Vagina (tissue), 2 donors: ENCODE measurements around the gene KLRF1. TPM values are rescaled to one million over a fixed set of nuclear protein-coding genes. Genes with fewer than 3 reads are reported as not detected.

Experiments used
- DNase-seq, 2 donors: peaks; one replicate each; pipeline ENCODE4 v3.0.0-alpha.2; 2017; ENCODE audit errors: extremely low spot score in 2 of 2
- H3K27ac ChIP-seq: fragments of 200-600 bp; sonication (generic); one replicate; pipeline ENCODE4 v1.5.1; 2019
- H3K27me3 ChIP-seq: fragments of 200-600 bp; sonication (generic); one replicate; pipeline ENCODE4 v1.5.1; 2019
- H3K36me3 ChIP-seq, 2 donors: fragments of 200-600 bp; sonication (generic); one replicate each; pipeline ENCODE4 v1.5.1; 2017 to 2019
- H3K4me1 ChIP-seq: fragments of 200-600 bp; sonication (generic); one replicate; pipeline ENCODE4 v1.5.1; 2019
- H3K4me3 ChIP-seq, 2 donors: fragments of 200-600 bp; sonication (generic); 1 replicate in 1 of 2; 2 replicates in 1 of 2; pipeline ENCODE4 v1.5.1; 2016 to 2019
- H3K9me3 ChIP-seq: fragments of 200-600 bp; sonication (generic); one replicate; pipeline ENCODE4 v1.5.1; 2019
- CTCF ChIP-seq, 3 experiments: fragments of 450-650 bp in 2 of 3; fragments of 200-600 bp in 1 of 3; sonication (generic) in 1 of 3; IDR thresholded peaks; one replicate each; pipeline ENCODE4 v1.5.1; 2017 to 2019; ENCODE audit warnings: antibody characterized with exemption in 3 of 3, mild to moderate bottlenecking in 2 of 3, moderate library complexity in 2 of 3
- POLR2A ChIP-seq, 2 donors: fragments of 450-650 bp; IDR thresholded peaks; one replicate each; pipeline ENCODE4 v1.6.1; 2017; ENCODE audit warnings: antibody characterized with exemption in 2 of 2, mild to moderate bottlenecking in 2 of 2, moderate library complexity in 2 of 2
- POLR2AphosphoS5 ChIP-seq, 2 donors: sonication (generic); formaldehyde crosslinking; IDR thresholded peaks; one replicate each; pipeline ENCODE4 v1.9.0; 2017; ENCODE audit warnings: antibody characterized with exemption in 2 of 2, mild to moderate bottlenecking in 2 of 2, low read depth in 1 of 2; ENCODE audit not compliant: insufficient read depth in 1 of 2
- intact Hi-C: fragments of 100-400 bp; cut with DNase I; formaldehyde crosslinking; loops from one replicate; pipeline ENCODE4 v1.15.1; 2023
- total RNA-seq: library from RNA; depleted of rRNA; stranded (reverse); fragments of >200 nt; gene quantifications from one replicate; pipeline ENCODE4 v1.2.3, GENCODE V29; 2016

KLRF1 gene
- total RNA-seq, 1 donor from 2014 or later = not detected

DNA sequence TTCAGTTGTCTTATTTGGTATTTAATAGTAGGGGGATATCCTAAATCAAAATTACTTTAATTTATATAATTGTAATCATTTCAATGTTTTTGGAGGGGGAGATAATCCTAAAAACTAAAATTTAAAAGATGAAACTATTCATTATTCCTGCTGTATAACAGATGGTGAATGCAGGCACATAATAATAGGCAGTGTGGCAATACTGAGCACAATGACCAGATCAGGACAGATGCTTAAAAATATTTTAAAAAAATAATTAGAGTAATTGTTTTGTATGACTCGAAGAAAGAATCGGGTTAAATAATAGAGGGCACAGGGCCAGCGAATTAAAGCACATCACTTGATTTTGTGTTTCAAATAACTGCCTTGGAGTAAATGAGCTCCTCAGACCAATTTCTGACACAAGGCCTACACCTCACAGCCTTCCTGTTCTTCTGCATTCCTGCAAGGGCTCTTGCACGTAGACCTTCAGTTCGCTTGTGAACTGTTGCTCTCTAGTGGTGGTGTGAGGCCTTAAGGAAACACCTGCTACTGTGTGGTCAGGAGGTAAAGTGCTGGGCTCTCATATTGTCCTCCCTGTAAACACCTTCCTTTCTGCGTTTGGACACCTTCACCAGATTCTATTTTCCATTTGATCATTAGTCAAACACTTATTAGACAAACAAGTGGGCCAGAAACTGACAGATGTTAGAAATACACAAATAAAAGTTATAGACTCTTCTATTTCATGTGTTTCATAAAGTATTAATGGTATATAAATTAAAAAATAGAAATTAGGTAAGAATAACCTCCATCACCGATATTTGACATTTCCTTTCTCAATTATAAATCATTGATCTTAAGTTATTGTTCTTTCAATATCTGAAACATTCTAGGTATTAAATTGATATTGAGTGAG is 29.3 kb upstream of the KLRF1 start:
- no peak overlapping the region for H3K4me3 ChIP-seq
- H3K36me3 ChIP-seq = no peaks in the 10 kb centered on the region
- TF ChIP-seq POLR2AphosphoS5 (IDR thresholded peaks at IDR 0.05; ENCODE audit: insufficient read depth in 1 of 2, low read depth in 1 of 2) (peak in 1 of 2 donors; percentile 39), CTCF (IDR thresholded peaks at IDR 0.05) (no peak), POLR2A (IDR thresholded peaks at IDR 0.05) (no peak)
- no peaks in the 10 kb centered on the region for H3K27me3 ChIP-seq
- no peaks in the 10 kb centered on the region for H3K4me1 ChIP-seq
- H3K27ac ChIP-seq = no peak overlapping the region
- H3K9me3 ChIP-seq = no peaks in the 10 kb centered on the region
- intact Hi-C loops = no loop called here
- no peak for DNase-seq

GRCh38 chr12:9799961-9800360 is 27.3 kb upstream of the KLRF1 start:
- Histone ChIP-seq H3K4me3 (no peak overlapping the region), H3K36me3 (no peaks in the 10 kb centered on the region), H3K9me3 (no peaks in the 10 kb centered on the region), H3K27ac (no peak overlapping the region), H3K4me1 (no peaks in the 10 kb centered on the region), H3K27me3 (no peaks in the 10 kb centered on the region)
- TF ChIP-seq POLR2A (IDR thresholded peaks at IDR 0.05) = no peak
- DNase-seq = no peak
- intact Hi-C loops = no loop called here

- Histone ChIP-seq H3K36me3 (no peaks in the 10 kb centered on the region), H3K9me3 (no peaks in the 10 kb centered on the region), H3K4me1 (no peaks in the 10 kb centered on the region), H3K27me3 (no peaks in the 10 kb centered on the region), H3K27ac (no peak overlapping the region), H3K4me3 (no peak overlapping the region)
- TF ChIP-seq CTCF (IDR thresholded peaks at IDR 0.05) (no peak), POLR2AphosphoS5 (IDR thresholded peaks at IDR 0.05; ENCODE audit: insufficient read depth in 1 of 2, low read depth in 1 of 2) (no peak), POLR2A (IDR thresholded peaks at IDR 0.05) (no peak)
- DNase-seq = no peak
- intact Hi-C loops = no loop called here
Measured at GRCh38 chr12:9805883-9806282, 21.4 kb upstream of the KLRF1 start.

GRCh38 chr12:9806714-9807113 is 20.6 kb upstream of the KLRF1 start:
- H3K4me3 ChIP-seq = no peak overlapping the region
- no peaks in the 10 kb centered on the region for H3K36me3 ChIP-seq
- TF ChIP-seq POLR2AphosphoS5 (IDR thresholded peaks at IDR 0.05; ENCODE audit: insufficient read depth in 1 of 2, low read depth in 1 of 2) (no peak), CTCF (IDR thresholded peaks at IDR 0.05) (no peak), POLR2A (IDR thresholded peaks at IDR 0.05) (no peak)
- intact Hi-C loops = no loop called here
- H3K27me3 ChIP-seq = no peaks in the 10 kb centered on the region
- no peak for DNase-seq
- no peak overlapping the region for H3K27ac ChIP-seq
- H3K9me3 ChIP-seq = no peaks in the 10 kb centered on the region
- no peaks in the 10 kb centered on the region for H3K4me1 ChIP-seq

DNA sequence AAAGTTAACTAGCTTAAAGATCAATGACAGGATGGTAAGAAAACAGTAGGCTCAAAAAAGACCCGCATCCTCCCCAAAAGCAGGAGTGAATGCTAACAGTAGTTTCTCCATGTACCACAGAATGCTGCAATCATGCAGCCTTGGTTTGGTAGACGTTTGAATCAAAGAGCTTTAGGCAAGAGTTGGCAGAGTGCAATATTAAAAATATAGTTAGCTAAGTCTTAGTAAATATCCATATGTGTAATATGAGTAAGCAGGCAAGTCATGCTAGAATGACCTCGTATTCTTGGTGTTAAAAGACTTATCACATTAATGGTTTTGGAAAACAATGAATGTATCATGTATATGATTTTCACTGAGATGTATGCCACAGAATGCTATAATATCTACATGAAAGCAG is 18.8 kb upstream of the KLRF1 start:
- H3K27ac ChIP-seq = no peak overlapping the region
- no peaks in the 10 kb centered on the region for H3K4me1 ChIP-seq
- intact Hi-C loops = no loop called here
- no peak overlapping the region for H3K4me3 ChIP-seq
- DNase-seq = no peak
- no peaks in the 10 kb centered on the region for H3K9me3 ChIP-seq
- no peaks in the 10 kb centered on the region for H3K27me3 ChIP-seq
- TF ChIP-seq CTCF (IDR thresholded peaks at IDR 0.05) (no peak), POLR2AphosphoS5 (IDR thresholded peaks at IDR 0.05; ENCODE audit: insufficient read depth in 1 of 2, low read depth in 1 of 2) (no peak), POLR2A (IDR thresholded peaks at IDR 0.05) (no peak)
- no peaks in the 10 kb centered on the region for H3K36me3 ChIP-seq
